B cell (primary cell): Measurements from ENCODE around the gene UBE2L5. TPM values are rescaled to one million over a fixed set of nuclear protein-coding genes. Genes with fewer than 3 reads are reported as not detected.
A peak's percentile ranks its signal among the peaks of the same experiment; 100 is the strongest.
"Not testable (repeated sequence)": the region's sequence is repeated elsewhere in the genome, so short reads cannot be mapped to it uniquely, and the experiment has no call there.

ENCODE experiments used
- ATAC-seq: fragments of 200-7000 bp; cut with Tn5 transposase; one replicate; pipeline ENCODE4 v1.10.0; 2021; ENCODE audit warnings: low read depth, mild to moderate bottlenecking, moderate number of reproducible peaks, moderate library complexity
- CTCF ChIA-PET: fragments of 350-600 bp; sonication (Branson Sonifier 250); formaldehyde crosslinking; loops from one replicate; lab custom pipeline; 2021; ENCODE audit warnings: antibody characterized with exemption, inconsistent platforms; lab: Charles Lee
- POLR2A ChIA-PET: fragments of 350-600 bp; sonication (Branson Sonifier 250); formaldehyde crosslinking; loops from one replicate; lab custom pipeline; 2021; ENCODE audit warnings: antibody characterized with exemption; lab: Charles Lee
- DNase-seq: peaks from one replicate; pipeline ENCODE4 v3.0.0; 2013
- H2AFZ ChIP-seq: 2 replicates; pipeline ENCODE4 v1.6.1; 2012; ENCODE audit warnings: mild to moderate bottlenecking, low read depth, low read length; ENCODE audit not compliant: insufficient read depth, poor library complexity, severe bottlenecking
- H3K27ac ChIP-seq, 2 donors: 1 replicate in 1 of 2; 2 replicates in 1 of 2; pipeline ENCODE4 v1.5.1; 2012 to 2013; ENCODE audit warnings: low read length in 2 of 2, mild to moderate bottlenecking in 2 of 2, moderate library complexity in 1 of 2
- H3K27me3 ChIP-seq, 4 experiments: fragments of 200-600 bp in 1 of 4; sonication (generic) in 1 of 4; replicated peaks in 1 of 4; 1 replicate in 2 of 4; 2 replicates in 2 of 4; pipeline versions ENCODE4 v1.6.1 to v1.7.0; 2013 to 2016; ENCODE audit warnings: low read length in 3 of 4, mild to moderate bottlenecking in 2 of 4, mixed read lengths in 1 of 4, moderate library complexity in 1 of 4; ENCODE audit not compliant: insufficient read depth in 4 of 4, control insufficient read depth in 3 of 4; ENCODE audit errors: control extremely low read depth in 1 of 4
- H3K36me3 ChIP-seq, 2 experiments: replicated peaks in 1 of 2; 1 replicate in 1 of 2; 2 replicates in 1 of 2; pipeline versions ENCODE4 v1.6.1 to v1.7.1; 2013; ENCODE audit warnings: low read length in 1 of 2; ENCODE audit not compliant: insufficient read depth in 2 of 2, control insufficient read depth in 1 of 2; ENCODE audit errors: control extremely low read depth in 1 of 2, extremely low read depth in 1 of 2
- H3K4me1 ChIP-seq, 2 donors: fragments of 200-600 bp in 1 of 2; sonication (generic) in 1 of 2; 1 replicate in 1 of 2; 2 replicates in 1 of 2; pipeline versions ENCODE4 v1.5.1 to v1.6.1; 2013 to 2017; ENCODE audit warnings: low read length in 2 of 2; ENCODE audit not compliant: control insufficient read depth in 2 of 2, insufficient read depth in 2 of 2
- H3K4me2 ChIP-seq: replicated peaks from 2 replicates; pipeline ENCODE3; 2012; ENCODE audit warnings: mild to moderate bottlenecking, low read depth, low read length; ENCODE audit not compliant: poor library complexity, severe bottlenecking
- H3K4me3 ChIP-seq, 5 experiments: fragments of 200-600 bp in 1 of 5; sonication (generic) in 1 of 5; 1 replicate in 3 of 5; 2 replicates in 2 of 5; pipeline versions ENCODE4 v1.5.1 to v1.7.0; 2011 to 2016; ENCODE audit warnings: low read length in 4 of 5, mild to moderate bottlenecking in 4 of 5, low read depth in 2 of 5, control low read depth in 1 of 5, moderate library complexity in 1 of 5; ENCODE audit not compliant: insufficient read depth in 1 of 5; ENCODE audit errors: control extremely low read depth in 1 of 5, extremely low read depth in 1 of 5
- H3K79me2 ChIP-seq: fragments of 200-600 bp; sonication (generic); one replicate; pipeline ENCODE4 v1.6.0; 2016; ENCODE audit warnings: low read length; ENCODE audit not compliant: control insufficient read depth, insufficient read depth
- H3K9ac ChIP-seq: fragments of 200-600 bp; sonication (generic); 2 replicates; pipeline ENCODE4 v1.6.1; 2017; ENCODE audit warnings: mild to moderate bottlenecking, low read length, moderate library complexity
- H3K9me3 ChIP-seq, 3 donors: one replicate each; pipeline versions ENCODE4 v1.6.1 to v1.7.1; 2013; ENCODE audit warnings: low read length in 2 of 3; ENCODE audit not compliant: control insufficient read depth in 2 of 3, insufficient read depth in 1 of 3; ENCODE audit errors: control extremely low read depth in 1 of 3
- H4K20me1 ChIP-seq: 2 replicates; pipeline ENCODE4 v1.6.0; 2012; ENCODE audit warnings: mild to moderate bottlenecking, low read length; ENCODE audit not compliant: insufficient read depth, control insufficient read depth, poor library complexity, severe bottlenecking
- H3K27ac Mint-ChIP-seq: one replicate; pipeline ENCODE4 v1.8.0; 2021; ENCODE audit warnings: mixed read lengths
- H3K27me3 Mint-ChIP-seq: one replicate; pipeline ENCODE4 v1.8.0; 2021; ENCODE audit warnings: mixed read lengths
- H3K4me1 Mint-ChIP-seq: one replicate; pipeline ENCODE4 v1.8.0; 2021; ENCODE audit warnings: mixed read lengths
- H3K4me3 Mint-ChIP-seq: one replicate; pipeline ENCODE4 v1.8.0; 2021; ENCODE audit warnings: mixed read lengths
- H3K9me3 Mint-ChIP-seq: one replicate; pipeline ENCODE4 v1.8.0; 2022; ENCODE audit warnings: mixed read lengths; ENCODE audit not compliant: insufficient read depth
- CTCF ChIP-seq: fragments of 200-600 bp; IDR thresholded peaks from one replicate; pipeline ENCODE4 v1.8.0; 2022; ENCODE audit warnings: antibody characterized with exemption, mild to moderate bottlenecking
- WGBS: methylation state at CpG from one replicate; pipeline ENCODE4 v1.1.5; 2013; ENCODE audit warnings: missing lambda C conversion rate; ENCODE audit not compliant: insufficient coverage; 5-methylcytosine and 5-hydroxymethylcytosine counted together
- intact Hi-C: fragments of 100-400 bp; cut with micrococcal nuclease; formaldehyde crosslinking; loops from one replicate; pipeline ENCODE4 v1.10.0; 2022
- polyA plus RNA-seq: library from polyadenylated mRNA; depleted of rRNA; stranded (reverse); fragments of >200 nt; gene quantifications from 2 replicates; pipeline ENCODE4 v1.2.3, GENCODE V29; 2012
- total RNA-seq, 2 donors: library from RNA; stranded (reverse); fragments of 120-200 nt in 1 of 2; gene quantifications; 1 replicate in 1 of 2; 2 replicates in 1 of 2; pipeline versions ENCODE4 v1.2.3 to v1.2.4, GENCODE V29; 2013 to 2022

Gene UBE2L5
- total and polyA plus RNA-seq, 2 donors (not counting 1 experiment from before 2014, with no cell fraction given) = 0.16 to 0.57 TPM

DNA sequence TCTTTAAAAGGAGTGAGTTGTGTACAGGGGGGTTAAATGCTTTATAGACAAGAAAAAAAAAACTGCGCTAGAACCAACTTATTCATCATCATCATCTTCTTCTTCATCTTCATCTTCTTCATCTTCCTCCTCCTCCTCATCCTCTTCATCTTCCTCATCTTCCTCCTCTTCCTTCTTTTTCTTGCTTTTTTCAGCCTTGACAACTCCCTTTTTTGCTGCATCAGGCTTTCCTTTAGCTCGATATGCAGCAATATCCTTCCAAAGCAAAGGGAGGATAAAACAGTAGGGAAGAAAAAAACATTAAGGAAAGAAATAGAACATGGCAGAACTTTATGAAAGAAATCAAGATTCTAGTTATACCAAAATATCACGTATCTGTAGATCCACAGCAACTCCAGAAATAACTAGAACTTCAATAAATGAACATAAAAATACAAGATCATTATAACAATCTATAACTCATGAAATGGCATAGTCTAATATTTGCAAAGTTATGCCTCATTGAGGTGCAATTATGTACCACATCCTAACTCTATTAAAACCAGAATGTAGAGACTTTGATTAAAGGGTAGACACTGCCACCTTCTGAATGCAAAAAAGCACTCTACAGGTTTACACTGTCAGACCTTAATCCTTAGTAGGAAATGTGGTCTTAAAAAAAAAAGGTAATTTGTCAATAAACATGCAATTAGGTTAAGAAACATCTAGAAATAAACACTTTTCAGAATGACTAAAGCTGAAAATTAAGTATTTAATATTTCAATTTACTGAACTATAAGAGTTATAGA lies 39.2 kb downstream of the UBE2L5 start:
- not testable (repeated sequence) for ATAC-seq

More for the DNA sequence above, 39.2 kb downstream of the UBE2L5 start:
- peak overlapping the region; percentile 83 for H3K27ac Mint-ChIP-seq
- DNase-seq = peak; percentile 74
- peaks cover 59% of the 10 kb centered on the region for H3K79me2 ChIP-seq
- not testable (repeated sequence) for H3K9me3 ChIP-seq, H3K27ac ChIP-seq, H3K27me3 Mint-ChIP-seq, H4K20me1 ChIP-seq, H3K27me3 ChIP-seq, H3K9me3 Mint-ChIP-seq, H3K9ac ChIP-seq, H3K4me3 ChIP-seq, H2AFZ ChIP-seq
- H3K4me3 Mint-ChIP-seq = peak overlapping the region; percentile 29
- POLR2A ChIA-PET = interaction anchor here (0.7 to 1.5 kb wide), 3 partner anchors 66 to 101 kb away, joined by 3 to 6 read pairs (median 3); no protein-coding TSS in a partner anchor
- no CpG with 5 or more reads among the region's 3 CpGs for WGBS
- peaks cover 53% of the 10 kb centered on the region for H3K4me1 Mint-ChIP-seq
- peak overlapping the region; percentile 2 for H3K4me2 ChIP-seq
- H3K4me1 ChIP-seq = peaks cover 27 to 36% of the 10 kb centered on the region in 2 donors
- CTCF ChIA-PET = interaction anchor here (0.5 to 3.3 kb wide), 23 partner anchors 13 to 346 kb away, joined by 3 to 38 read pairs (median 6); partner anchors contain the start of gene UBE2L5
- peaks cover 1 to 43% of the 10 kb centered on the region in 2 experiments for H3K36me3 ChIP-seq
- intact Hi-C loops = loop anchor here (1.0 to 10.0 kb wide), 6 partner anchors 39 to 703 kb away; partner anchors contain the start of genes HSPH1 and UBE2L5
- TF ChIP-seq CTCF = peak; percentile 76
